Stimulated activated CD4-positive, alpha-beta T cell treated with anti-CD3 and anti-CD28 coated beads, TNF-alpha, amount 100 ng/mL, for 1 hour (primary cell): Measurements from ENCODE around the gene RTN1.
"Not testable (repeated sequence)": the region's sequence is repeated elsewhere in the genome, so short reads cannot be mapped to it uniquely, and the experiment has no call there.

Experiments used
- DNase-seq, 3 donors: peaks; one replicate each; pipeline ENCODE4 v3.0.0-alpha.2; 2020; ENCODE audit warnings: low read depth in 3 of 3, low spot score in 1 of 3

RTN1 gene

GRCh38 chr14:59705245-59705644, 165.3 kb downstream of the RTN1 start:
- DNase-seq = no peak

- no peak for DNase-seq
Observed at GRCh38 chr14:59704054-59704645, 166.4 kb downstream of the RTN1 start.

GRCh38 chr14:59699442-59699841, 171.1 kb downstream of the RTN1 start:
- no peak for DNase-seq

GRCh38 chr14:59698793-59699192, 171.8 kb downstream of the RTN1 start:
- DNase-seq = no peak

- DNase-seq = no peak
Observed at GRCh38 chr14:59695198-59695597, 175.4 kb downstream of the RTN1 start.

GRCh38 chr14:59691266-59691665, 179.3 kb downstream of the RTN1 start:
- DNase-seq = no peak

- DNase-seq = no peak
Observed at GRCh38 chr14:59690426-59690825, 180.2 kb downstream of the RTN1 start.

GRCh38 chr14:59688224-59689170, 182.1 kb downstream of the RTN1 start:
- no peak for DNase-seq

- DNase-seq = no peak
Observed at GRCh38 chr14:59687663-59688062, 182.9 kb downstream of the RTN1 start.

- DNase-seq = no peak
Observed at GRCh38 chr14:59679872-59680271, 190.7 kb downstream of the RTN1 start.

- DNase-seq = no peak
Observed at GRCh38 chr14:59678352-59678751, 192.2 kb downstream of the RTN1 start.

GRCh38 chr14:59677771-59678231, 192.8 kb downstream of the RTN1 start:
- no peak for DNase-seq

- DNase-seq = no peak
Observed at GRCh38 chr14:59675394-59675793, 195.2 kb downstream of the RTN1 start.

- DNase-seq = no peak
Observed at GRCh38 chr14:59664741-59665140, 205.8 kb downstream of the RTN1 start.

- DNase-seq = no peak
Observed at GRCh38 chr14:59657769-59658168, 212.8 kb downstream of the RTN1 start.

GRCh38 chr14:59656473-59656872, 214.1 kb downstream of the RTN1 start:
- no peak for DNase-seq

- not testable (repeated sequence) for DNase-seq
Observed at GRCh38 chr14:59654131-59654530, 216.4 kb downstream of the RTN1 start.

- not testable (repeated sequence) for DNase-seq
Observed at GRCh38 chr14:59646832-59647231, 223.7 kb downstream of the RTN1 start.

GRCh38 chr14:59638885-59639284, 231.7 kb downstream of the RTN1 start:
- no peak for DNase-seq

GRCh38 chr14:59634617-59635016, 236.0 kb downstream of the RTN1 start:
- DNase-seq = no peak

GRCh38 chr14:59633486-59633885, 237.1 kb downstream of the RTN1 start:
- DNase-seq = no peak

GRCh38 chr14:59632381-59632780, 238.2 kb downstream of the RTN1 start:
- no peak for DNase-seq
